H1 (cell line): ENCODE results near the gene PARD3. TPM values are rescaled to one million over a fixed set of nuclear protein-coding genes. Genes with fewer than 3 reads are reported as not detected.

Source experiments
- CTCF ChIA-PET: fragments of 300-600 bp; sonication (Branson Sonifier 250); formaldehyde crosslinking; loops from one replicate; lab custom pipeline; 2021; ENCODE audit not compliant: partially characterized antibody; lab: Charles Lee
- POLR2A ChIA-PET: fragments of 300-600 bp; sonication (Branson Sonifier 250); formaldehyde crosslinking; loops from one replicate; lab custom pipeline; 2021; ENCODE audit warnings: inconsistent platforms; ENCODE audit not compliant: partially characterized antibody; lab: Charles Lee
- DNase-seq, 2 experiments: peaks; one replicate each; pipeline versions ENCODE4 v3.0.0 to v3.0.0-alpha.2; 2010 to 2022; ENCODE audit warnings: low spot score in 2 of 2, low read depth in 1 of 2, mixed read lengths in 1 of 2
- FAIRE-seq: peaks from 2 replicates; lab custom pipeline; 2011; peaks lifted over from hg19 to GRCh38; lab: Jason Lieb, UNC
- H2AFZ ChIP-seq: 2 replicates; pipeline ENCODE4 v1.8.1; 2012; ENCODE audit warnings: low read length, inconsistent platforms
- H2AK5ac ChIP-seq: 2 replicates; pipeline ENCODE4 v1.6.1; 2013; ENCODE audit warnings: low read depth, low read length
- H2BK120ac ChIP-seq: replicated peaks from 2 replicates; pipeline ENCODE3; 2013; ENCODE audit warnings: low read depth, low read length, inconsistent platforms
- H2BK12ac ChIP-seq: 2 replicates; pipeline ENCODE4 v1.6.1; 2013; ENCODE audit warnings: low read depth, low read length
- H2BK15ac ChIP-seq: 2 replicates; pipeline ENCODE4 v1.6.1; 2013; ENCODE audit warnings: low read length
- H2BK20ac ChIP-seq: 2 replicates; pipeline ENCODE4 v1.6.1; 2013; ENCODE audit warnings: low read length
- H2BK5ac ChIP-seq: 2 replicates; pipeline ENCODE4 v1.6.1; 2013; ENCODE audit warnings: low read depth, low read length
- H3K14ac ChIP-seq: 2 replicates; pipeline ENCODE4 v1.6.1; 2013; ENCODE audit warnings: inconsistent platforms; ENCODE audit not compliant: insufficient read length
- H3K18ac ChIP-seq: 2 replicates; pipeline ENCODE4 v1.6.1; 2013; ENCODE audit warnings: low read length; ENCODE audit errors: extremely low read depth
- H3K23ac ChIP-seq: 2 replicates; pipeline ENCODE4 v1.6.1; 2013; ENCODE audit warnings: inconsistent platforms; ENCODE audit not compliant: insufficient read length
- H3K23me2 ChIP-seq: 2 replicates; pipeline ENCODE4 v1.6.1; 2013; ENCODE audit warnings: low read depth, low read length
- H3K27ac ChIP-seq: 2 replicates; pipeline ENCODE4 v1.6.1; 2011; ENCODE audit warnings: low read depth, low read length, inconsistent platforms
- H3K27me3 ChIP-seq, 4 experiments: replicated peaks in 1 of 4; 1 replicate in 1 of 4; 2 replicates in 3 of 4; pipeline versions ENCODE4 v1.6.1 to v1.8.1; 2011 to 2013; ENCODE audit warnings: low read length in 3 of 4, mild to moderate bottlenecking in 3 of 4, inconsistent platforms in 2 of 4, mixed read lengths in 2 of 4, moderate library complexity in 1 of 4; ENCODE audit not compliant: control insufficient read depth in 3 of 4, insufficient read depth in 3 of 4; ENCODE audit errors: extremely low read depth in 1 of 4
- H3K36me3 ChIP-seq, 4 experiments: 2 replicates each; pipeline versions ENCODE4 v1.6.1 to v1.8.1; 2011 to 2013; ENCODE audit warnings: mild to moderate bottlenecking in 4 of 4, low read length in 3 of 4, moderate library complexity in 2 of 4, control low read depth in 1 of 4, inconsistent platforms in 1 of 4; ENCODE audit not compliant: insufficient read depth in 4 of 4, control insufficient read depth in 2 of 4
- H3K4ac ChIP-seq: replicated peaks from 2 replicates; pipeline ENCODE3; 2013; ENCODE audit warnings: low read length, low read depth, mixed read lengths, inconsistent platforms; ENCODE audit not compliant: insufficient read length
- H3K4me1 ChIP-seq, 4 experiments: replicated peaks in 1 of 4; 1 replicate in 1 of 4; 2 replicates in 3 of 4; pipeline versions ENCODE4 v1.6.1 to v1.8.1; 2011 to 2013; ENCODE audit warnings: low read length in 3 of 4, inconsistent platforms in 2 of 4, mixed read lengths in 1 of 4; ENCODE audit not compliant: insufficient read depth in 4 of 4, control insufficient read depth in 3 of 4
- H3K4me2 ChIP-seq, 2 experiments: 2 replicates each; pipeline versions ENCODE4 v1.6.1 to v1.8.1; 2011 to 2013; ENCODE audit warnings: low read depth in 2 of 2, low read length in 2 of 2, control low read depth in 1 of 2, inconsistent platforms in 1 of 2, mild to moderate bottlenecking in 1 of 2; ENCODE audit not compliant: insufficient read depth in 1 of 2
- H3K4me3 ChIP-seq, 4 experiments: fragments of 200-600, 300-600 bp in 1 of 4; sonication (generic), shearing (Covaris generic), sonication (Bioruptor Twin) in 1 of 4; 2 replicates each; pipeline versions ENCODE4 v1.5.1 to v1.8.1; 2011 to 2016; ENCODE audit warnings: low read length in 4 of 4, low read depth in 3 of 4, control low read depth in 2 of 4, inconsistent platforms in 2 of 4, mild to moderate bottlenecking in 2 of 4, mixed read lengths in 1 of 4, moderate library complexity in 1 of 4; ENCODE audit not compliant: insufficient read depth in 2 of 4; ENCODE audit errors: extremely low read depth in 1 of 4
- H3K56ac ChIP-seq: replicated peaks from 2 replicates; pipeline ENCODE3; 2013; ENCODE audit warnings: low read depth, mild to moderate bottlenecking, mixed read lengths, low read length, inconsistent platforms; ENCODE audit not compliant: insufficient read length
- H3K79me1 ChIP-seq: 2 replicates; pipeline ENCODE4 v1.6.1; 2013; ENCODE audit warnings: low read depth, low read length, control low read depth
- H3K79me2 ChIP-seq, 2 experiments: 2 replicates each; pipeline versions ENCODE4 v1.6.1 to v1.8.1; 2012 to 2013; ENCODE audit warnings: low read length in 2 of 2, mild to moderate bottlenecking in 2 of 2, inconsistent platforms in 1 of 2; ENCODE audit not compliant: insufficient read depth in 2 of 2, control insufficient read depth in 1 of 2
- H3K9ac ChIP-seq, 4 experiments: replicated peaks in 1 of 4; 1 replicate in 1 of 4; 2 replicates in 3 of 4; pipeline versions ENCODE4 v1.6.1 to v1.8.1; 2011 to 2013; ENCODE audit warnings: low read depth in 3 of 4, low read length in 3 of 4, control low read depth in 2 of 4, mild to moderate bottlenecking in 2 of 4, moderate library complexity in 2 of 4, inconsistent platforms in 1 of 4; ENCODE audit errors: extremely low read depth in 1 of 4
- H3K9me3 ChIP-seq, 2 experiments: 2 replicates each; pipeline versions ENCODE4 v1.6.1 to v1.8.1; 2012 to 2013; ENCODE audit warnings: mild to moderate bottlenecking in 2 of 2, moderate library complexity in 2 of 2, control low read depth in 1 of 2, inconsistent platforms in 1 of 2, low read depth in 1 of 2, low read length in 1 of 2, mixed read lengths in 1 of 2; ENCODE audit not compliant: insufficient read depth in 2 of 2
- H4K20me1 ChIP-seq, 2 experiments: replicated peaks in 1 of 2; 2 replicates each; pipeline versions ENCODE3 to v1.8.1; 2011 to 2013; ENCODE audit warnings: inconsistent platforms in 2 of 2, low read length in 2 of 2, mild to moderate bottlenecking in 1 of 2; ENCODE audit not compliant: insufficient read depth in 2 of 2, control insufficient read depth in 1 of 2
- H4K5ac ChIP-seq: 2 replicates; pipeline ENCODE4 v1.6.1; 2013; ENCODE audit warnings: low read length, low read depth, mixed read lengths, inconsistent platforms; ENCODE audit not compliant: insufficient read length
- H4K8ac ChIP-seq: 2 replicates; pipeline ENCODE4 v1.8.0; 2013; ENCODE audit warnings: mild to moderate bottlenecking, moderate library complexity, low read length, inconsistent platforms; ENCODE audit not compliant: insufficient read depth; ENCODE audit errors: extremely low read depth
- H4K91ac ChIP-seq: replicated peaks from 2 replicates; pipeline ENCODE3; 2013; ENCODE audit warnings: low read length, mixed read lengths, inconsistent platforms; ENCODE audit not compliant: insufficient read length
- CBX8 ChIP-seq: fragments of 300-800, 300-1000 bp; sonication (generic); IDR thresholded peaks from 2 replicates; pipeline ENCODE4 v1.7.1; 2016; ENCODE audit warnings: low read depth, low read length, borderline replicate concordance
- CEBPB ChIP-seq: IDR thresholded peaks from 2 replicates; pipeline ENCODE4 v1.6.1; 2012; ENCODE audit warnings: low read depth, low read length
- EP300 ChIP-seq, 2 experiments: IDR thresholded peaks; 1 replicate in 1 of 2; 2 replicates in 1 of 2; pipeline ENCODE4 v1.6.1; 2011 to 2012; ENCODE audit warnings: low read depth in 2 of 2, low read length in 2 of 2, mild to moderate bottlenecking in 2 of 2, borderline replicate concordance in 1 of 2, inconsistent platforms in 1 of 2, moderate library complexity in 1 of 2
- HDAC2 ChIP-seq, 2 experiments: fragments of 300-600 bp in 1 of 2; sonication (generic) in 1 of 2; IDR thresholded peaks; 2 replicates each; pipeline ENCODE4 v1.6.1; 2011 to 2012; ENCODE audit warnings: low read depth in 2 of 2, low read length in 2 of 2, mild to moderate bottlenecking in 2 of 2, moderate library complexity in 2 of 2, borderline replicate concordance in 1 of 2, inconsistent platforms in 1 of 2
- SAP30 ChIP-seq: fragments of 300-600 bp; sonication (generic); IDR thresholded peaks from 2 replicates; pipeline ENCODE4 v1.7.1; 2012; ENCODE audit warnings: low read length, moderate library complexity, mild to moderate bottlenecking, inconsistent platforms; ENCODE audit not compliant: insufficient read depth, insufficient replicate concordance
- YY1 ChIP-seq: IDR thresholded peaks from 2 replicates; pipeline ENCODE4 v1.6.1; 2011; ENCODE audit warnings: low read depth, mild to moderate bottlenecking, low read length
- WGBS, 2 experiments: shearing (Covaris generic) in 1 of 2; methylation state at CpG; one replicate each; pipeline versions ENCODE4 v1.1.6 to v1.1.7; 2013 to 2015; ENCODE audit warnings: low lambda C conversion rate in 2 of 2, mixed read lengths in 2 of 2, inconsistent platforms in 1 of 2, low coverage in 1 of 2, missing lambda C conversion rate in 1 of 2; ENCODE audit not compliant: insufficient replicate concordance in 2 of 2, insufficient coverage in 1 of 2, insufficient read length in 1 of 2; ENCODE audit errors: extremely low coverage in 1 of 2, missing lambda C conversion rate in 1 of 2; 5-methylcytosine and 5-hydroxymethylcytosine counted together
- polyA plus RNA-seq, 7 experiments: library from polyadenylated mRNA; depleted of rRNA in 3 of 7; stranded (reverse) in 5 of 7; unstranded in 2 of 7; fragments of >200 nt in 5 of 7; fragments of 200-250 nt in 2 of 7; gene quantifications; 1 replicate in 5 of 7; 2 replicates in 1 of 7; 4 replicates in 1 of 7; pipeline versions ENCODE4 v1.2.1 to v1.2.3, GENCODE V29; 2011 to 2013; ENCODE audit warnings: missing spikeins in 2 of 7, mixed read lengths in 2 of 7
- total RNA-seq: library from RNA; stranded (reverse); fragmentation: NEBNext Ultra II Directional; extraction: Animal tissue kit (Norgen Biotek cat#: 25700); gene quantifications from 2 replicates; pipeline ENCODE4 v1.2.1, GENCODE V29; 2021

Gene PARD3
- total and polyA plus RNA-seq, 2 of the 8 experiments (the other 6 are each of a cell fraction or from before 2014, with no cell fraction given), result 19.7 to 49.1 TPM

DNA sequence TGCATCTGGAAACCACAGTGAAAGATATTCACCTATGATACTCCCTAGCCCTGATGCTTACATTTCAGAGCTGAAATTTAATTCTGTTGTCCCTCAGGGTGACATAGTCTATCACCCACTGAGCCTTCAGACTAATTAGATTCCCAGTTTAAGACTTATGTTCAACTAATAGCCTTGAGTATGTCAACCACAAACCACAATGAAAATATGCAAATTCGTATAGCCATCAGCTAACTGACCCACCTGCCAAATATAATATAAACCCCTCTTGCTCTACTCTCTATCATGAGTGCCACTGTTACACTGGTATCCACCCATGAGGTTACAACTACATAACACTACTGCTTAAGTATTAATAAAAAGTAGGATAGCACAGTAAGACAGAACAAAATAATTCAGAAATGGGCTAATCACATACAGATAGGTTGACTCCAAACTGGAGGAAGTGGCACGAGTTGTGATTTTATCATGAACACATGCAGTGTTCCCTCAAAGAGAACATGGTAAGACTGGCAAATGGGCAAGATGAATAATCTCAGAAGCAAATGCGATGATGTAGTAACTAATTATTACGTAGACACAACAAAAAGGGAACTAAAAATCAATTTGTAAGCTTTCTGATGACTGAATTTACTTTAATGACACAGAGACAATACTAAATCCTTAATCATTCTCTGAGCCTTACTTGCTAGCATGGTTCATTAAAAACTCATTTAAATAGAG lies 290.6 kb downstream of the PARD3 start:
- no peak overlapping the region for H2BK5ac ChIP-seq
- H2AFZ ChIP-seq, result no peak overlapping the region
- no peak overlapping the region for H2AK5ac ChIP-seq
- H3K27me3 ChIP-seq, result no peaks in the 10 kb centered on the region
- H3K9ac ChIP-seq, result no peak overlapping the region
- H3K23me2 ChIP-seq, result no peaks in the 10 kb centered on the region
- WGBS, 2 experiments, result 86% methylated on average over 4 of the region's 4 CpGs; no CpG with 5 or more reads in 1 of the 2 experiments
- no peak overlapping the region for H2BK12ac ChIP-seq
- peaks cover 0 to 65% of the 10 kb centered on the region in 2 experiments; a peak in 3 of 4 replicates for H3K79me2 ChIP-seq
- no peaks in the 10 kb centered on the region for H3K9me3 ChIP-seq
- ChIA-PET CTCF (interaction anchor here (0.7 to 5.4 kb wide), 5 partner anchors 15 to 339 kb away, joined by 3 to 57 read pairs (median 4); no protein-coding TSS in a partner anchor), POLR2A (no interaction called here)
- H3K4me1 ChIP-seq, result peaks cover 3 to 25% (median 19%) of the 10 kb centered on the region in 4 experiments; a peak in 6 of 7 replicates
- H4K91ac ChIP-seq, result no peak overlapping the region
- no peak overlapping the region for H3K56ac ChIP-seq
- H2BK120ac ChIP-seq, result no peak overlapping the region
- H3K36me3 ChIP-seq, result no peaks in the 10 kb centered on the region
- H3K4me2 ChIP-seq, result no peak overlapping the region
- H3K27ac ChIP-seq, result no peak overlapping the region
- FAIRE-seq, result no peak
- no peak overlapping the region for H3K23ac ChIP-seq
- H2BK15ac ChIP-seq, result no peak overlapping the region
- H3K4ac ChIP-seq, result no peak overlapping the region
- no peak overlapping the region for H4K8ac ChIP-seq
- TF ChIP-seq YY1 (no peak), CEBPB (no peak), SAP30 (no peak), CBX8 (no peak), HDAC2 (IDR thresholded peaks at IDR 0.05; ENCODE audit: borderline replicate concordance in 1 of 2, low read depth in 2 of 2, low read length in 2 of 2) (no peak), EP300 (IDR thresholded peaks at IDR 0.05; ENCODE audit: borderline replicate concordance in 1 of 2, low read depth in 2 of 2, low read length in 2 of 2) (no peak)
- no peak overlapping the region for H4K5ac ChIP-seq
- no peaks in the 10 kb centered on the region for H4K20me1 ChIP-seq
- H3K4me3 ChIP-seq, result no peak overlapping the region
- no peak overlapping the region for H2BK20ac ChIP-seq
- H3K14ac ChIP-seq, result no peak overlapping the region
- H3K18ac ChIP-seq, result no peak overlapping the region
- DNase-seq, result no peak
- H3K79me1 ChIP-seq, result no peaks in the 10 kb centered on the region
